SKM-1 treated with dmso at 0.1 percent for 144 hours (cell line): ENCODE data around the gene C2orf49.
"Not testable (repeated sequence)": the region's sequence is repeated elsewhere in the genome, so short reads cannot be mapped to it uniquely, and the experiment has no call there.

Experiments
- DNase-seq: peaks from one replicate; lab custom pipeline; 2025; ENCODE audit not compliant: unreplicated experiment; lab: John Stamatoyannopoulos, UW

C2orf49 gene

DNA sequence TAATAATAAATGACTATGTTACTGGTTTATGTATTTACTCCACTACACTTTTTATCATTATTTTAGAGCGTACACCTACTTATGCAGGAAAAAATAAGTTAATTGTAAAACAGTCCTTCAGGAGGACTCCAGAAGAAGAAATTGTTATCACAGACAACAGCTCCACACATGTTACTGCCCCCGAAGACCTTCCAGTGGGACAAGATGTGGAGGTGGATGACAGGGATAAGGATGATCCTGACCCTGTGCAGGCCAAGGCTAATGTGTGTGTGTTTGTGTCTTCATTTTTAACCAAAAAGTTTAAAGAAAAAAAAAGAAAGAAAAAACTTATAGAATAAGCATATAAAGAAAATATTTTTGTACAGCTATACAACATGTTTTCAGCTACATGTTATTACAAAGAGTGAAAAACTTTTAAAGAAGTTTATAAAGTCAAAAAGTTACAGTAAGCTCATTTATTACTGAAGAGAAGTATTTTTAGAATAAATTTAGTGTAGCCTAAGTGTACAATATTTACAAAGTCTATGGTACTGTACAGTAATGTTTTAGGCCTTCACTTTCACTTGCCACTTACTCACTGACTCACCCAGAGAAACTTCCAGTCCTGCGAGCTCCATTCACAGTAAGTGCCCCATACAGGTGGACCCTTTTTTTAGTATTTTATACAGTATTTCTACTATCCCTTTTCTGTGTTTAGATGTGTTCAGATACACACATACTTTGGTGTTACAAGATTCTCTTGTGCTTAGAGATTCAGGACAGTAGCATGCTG, 15.3 kb upstream of the C2orf49 start:
- DNase-seq, result no peak

DNA sequence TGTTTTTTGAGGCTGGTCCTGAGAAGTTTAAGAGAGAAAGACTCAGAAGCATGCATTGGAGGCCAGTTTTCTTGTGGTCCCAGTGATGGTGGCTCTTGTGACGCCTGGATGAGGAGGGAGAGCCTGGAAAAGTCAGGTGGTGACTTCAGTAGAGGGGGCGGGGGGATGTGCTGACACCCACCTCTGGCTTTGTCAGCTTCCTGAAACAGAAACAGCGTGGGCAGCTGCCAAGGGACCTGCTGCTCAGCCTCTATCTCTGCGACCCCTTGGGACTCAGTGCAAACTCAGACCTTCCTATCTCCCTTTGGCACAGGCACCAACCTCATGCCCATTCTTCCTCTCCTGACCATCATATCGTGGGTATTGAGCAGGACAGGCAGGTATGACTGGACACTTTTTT, 14.2 kb upstream of the C2orf49 start:
- no peak for DNase-seq

DNA sequence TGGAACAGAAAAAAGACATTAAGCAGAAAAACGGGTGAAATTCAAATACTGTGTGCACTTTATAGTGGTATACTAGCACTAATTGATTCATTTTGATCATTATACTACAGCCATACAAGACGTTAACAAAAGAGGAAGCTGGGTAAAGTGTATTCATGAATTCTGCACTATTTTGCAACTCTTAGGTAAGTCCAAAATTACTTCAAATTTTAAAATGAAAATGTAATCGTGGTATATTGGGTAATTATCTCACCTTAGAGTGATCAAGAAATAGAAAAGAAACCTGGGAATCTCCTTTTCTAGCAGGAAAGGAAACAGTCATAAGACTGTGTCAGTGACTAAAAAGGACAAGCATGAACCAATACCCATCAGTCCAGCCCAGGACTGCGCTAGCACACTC, 13.2 kb upstream of the C2orf49 start:
- peak; percentile 33 for DNase-seq

DNA sequence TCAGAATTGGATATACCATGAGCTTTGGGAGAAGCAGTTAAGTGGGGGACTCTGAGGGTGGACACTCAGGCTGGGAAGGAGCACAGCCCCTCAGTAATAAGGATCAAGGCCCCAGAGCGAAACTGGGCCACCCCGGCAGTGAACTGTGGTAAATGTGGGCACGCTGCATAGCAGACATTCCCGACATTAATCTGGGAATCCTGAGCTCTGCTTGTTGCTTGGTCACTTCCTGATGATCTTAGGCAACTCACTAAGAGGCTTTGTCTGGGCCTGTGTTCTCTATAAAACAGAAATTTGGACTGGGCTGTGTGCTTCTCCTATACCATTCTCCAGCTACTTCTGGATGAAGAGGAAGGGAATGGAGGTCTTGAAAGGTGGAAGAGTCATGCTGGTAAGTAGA, 12.6 kb upstream of the C2orf49 start:
- DNase-seq, result no peak

DNA sequence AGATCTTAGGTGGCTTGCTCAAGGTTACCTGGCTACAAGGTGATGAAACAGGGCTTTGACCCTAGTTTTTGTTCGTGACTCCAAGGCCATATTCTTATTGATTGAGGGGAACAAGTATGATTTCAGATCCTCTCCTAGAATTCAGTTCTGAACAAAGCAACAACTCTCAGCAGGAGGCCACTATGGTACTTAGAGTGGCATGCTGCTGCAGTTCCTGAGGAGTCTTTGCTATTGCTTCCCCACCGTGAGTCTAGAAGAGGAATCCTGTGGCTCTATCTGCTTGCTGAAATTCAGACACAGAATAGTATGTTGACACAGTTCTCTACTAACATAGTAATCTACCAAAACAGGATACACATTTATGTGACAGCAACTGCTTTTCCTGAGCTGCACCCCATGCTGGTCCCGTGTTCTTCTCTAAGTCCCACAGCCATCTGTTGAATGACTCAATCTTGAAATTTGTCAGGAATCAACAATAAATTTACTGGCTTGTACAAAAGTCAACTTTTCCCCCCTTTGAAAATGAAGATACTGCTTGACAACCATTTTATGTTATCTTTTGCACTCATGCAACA, 11.9 kb upstream of the C2orf49 start:
- DNase-seq, result no peak

DNA sequence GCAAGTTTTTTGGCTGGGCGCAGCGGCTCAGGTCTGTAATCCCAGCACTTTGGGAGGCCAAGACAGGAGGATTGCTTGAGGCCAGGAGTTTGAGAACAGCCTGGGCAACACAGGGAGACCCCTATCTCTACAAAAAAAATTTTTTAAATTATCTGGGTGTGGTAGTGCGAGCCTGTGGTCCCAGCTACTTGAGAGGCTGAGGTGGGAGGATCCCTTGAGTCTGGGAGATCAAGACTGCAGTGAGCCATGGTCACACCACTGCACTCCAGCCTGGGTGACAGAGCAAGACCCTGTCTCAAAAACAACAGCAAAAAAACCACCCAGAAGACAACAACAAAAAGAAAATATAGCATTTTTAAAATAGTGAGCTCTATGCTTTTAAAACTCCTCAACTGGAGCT, 10.1 kb upstream of the C2orf49 start:
- not testable (repeated sequence) for DNase-seq

DNA sequence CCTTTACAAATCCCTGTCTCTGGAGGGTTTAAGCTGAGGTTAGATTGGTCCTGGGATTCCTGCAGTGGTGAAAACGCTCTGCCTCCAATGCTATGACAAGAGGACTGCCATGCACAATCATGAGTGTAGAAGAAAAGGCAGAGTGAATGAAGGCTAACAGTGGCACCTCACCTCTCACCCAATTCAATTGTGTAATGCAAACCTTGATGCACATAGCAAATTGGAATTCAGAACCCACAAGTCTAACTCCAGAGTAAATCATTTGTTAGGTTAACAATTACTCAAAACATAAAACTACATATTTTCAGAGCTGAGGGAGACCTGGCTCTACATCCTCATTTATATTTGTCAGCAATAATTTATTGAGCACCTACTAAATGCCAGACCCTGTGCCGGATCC, 9.7 kb upstream of the C2orf49 start:
- DNase-seq, result no peak

DNA sequence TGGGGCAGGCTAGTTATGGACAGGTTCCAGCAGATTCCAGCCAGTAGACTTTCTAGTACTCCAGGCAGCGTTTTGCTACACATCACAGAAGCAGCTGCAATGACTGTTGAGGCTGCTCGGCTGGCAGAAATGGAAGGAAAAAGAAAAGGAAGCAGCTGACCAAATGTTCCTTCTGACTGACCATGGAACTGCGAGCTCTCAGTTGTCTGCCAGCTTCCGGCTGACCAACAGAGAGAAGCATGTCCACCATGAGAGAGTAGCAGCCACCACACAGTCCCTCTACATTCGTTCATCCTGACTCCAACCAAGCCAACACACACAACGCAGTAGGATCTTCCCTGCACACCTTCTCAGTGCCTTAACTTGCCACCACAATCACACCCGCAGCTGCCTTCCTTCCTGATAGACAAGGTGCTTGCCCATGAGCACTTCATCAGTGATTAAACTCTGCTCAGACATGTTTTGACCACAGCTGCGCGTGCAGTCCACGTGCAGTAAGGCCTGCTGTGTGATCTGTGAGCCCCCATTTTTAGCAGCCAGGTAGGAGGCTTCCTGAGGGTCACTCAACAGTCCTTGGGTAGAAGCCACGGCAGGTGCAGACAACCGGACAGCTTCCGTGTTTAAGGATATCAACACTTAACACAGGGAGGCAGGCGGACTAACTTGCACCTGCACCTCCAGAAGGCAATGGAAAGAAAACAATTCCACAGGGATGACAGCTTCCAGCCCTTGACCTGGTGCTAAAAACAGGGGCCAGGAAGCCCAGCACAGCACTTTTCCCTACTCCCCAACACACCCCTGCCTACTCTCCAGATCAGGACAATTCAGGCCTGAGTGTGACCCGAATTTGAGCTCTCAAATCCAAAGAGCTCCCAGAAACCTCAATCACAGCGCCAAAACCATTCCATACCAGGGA, 8.8 kb upstream of the C2orf49 start:
- no peak for DNase-seq

DNA sequence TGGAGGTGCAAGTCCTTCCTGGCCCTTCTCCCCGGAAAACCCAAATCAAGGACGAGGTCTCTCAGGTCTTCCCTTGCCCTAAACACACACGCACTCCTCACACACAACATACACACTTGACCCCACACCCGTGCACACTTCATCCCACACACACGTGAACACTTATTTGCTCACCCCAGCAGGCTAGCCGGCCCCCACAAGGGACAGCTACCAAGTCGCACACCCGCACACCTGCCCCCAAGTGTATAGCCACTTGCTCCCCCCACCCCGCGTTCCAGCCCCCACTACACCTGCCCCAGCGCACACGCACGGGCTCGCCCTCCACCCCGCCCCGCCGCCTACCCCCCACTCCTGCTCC, 8.2 kb upstream of the C2orf49 start:
- DNase-seq, result no peak

DNA sequence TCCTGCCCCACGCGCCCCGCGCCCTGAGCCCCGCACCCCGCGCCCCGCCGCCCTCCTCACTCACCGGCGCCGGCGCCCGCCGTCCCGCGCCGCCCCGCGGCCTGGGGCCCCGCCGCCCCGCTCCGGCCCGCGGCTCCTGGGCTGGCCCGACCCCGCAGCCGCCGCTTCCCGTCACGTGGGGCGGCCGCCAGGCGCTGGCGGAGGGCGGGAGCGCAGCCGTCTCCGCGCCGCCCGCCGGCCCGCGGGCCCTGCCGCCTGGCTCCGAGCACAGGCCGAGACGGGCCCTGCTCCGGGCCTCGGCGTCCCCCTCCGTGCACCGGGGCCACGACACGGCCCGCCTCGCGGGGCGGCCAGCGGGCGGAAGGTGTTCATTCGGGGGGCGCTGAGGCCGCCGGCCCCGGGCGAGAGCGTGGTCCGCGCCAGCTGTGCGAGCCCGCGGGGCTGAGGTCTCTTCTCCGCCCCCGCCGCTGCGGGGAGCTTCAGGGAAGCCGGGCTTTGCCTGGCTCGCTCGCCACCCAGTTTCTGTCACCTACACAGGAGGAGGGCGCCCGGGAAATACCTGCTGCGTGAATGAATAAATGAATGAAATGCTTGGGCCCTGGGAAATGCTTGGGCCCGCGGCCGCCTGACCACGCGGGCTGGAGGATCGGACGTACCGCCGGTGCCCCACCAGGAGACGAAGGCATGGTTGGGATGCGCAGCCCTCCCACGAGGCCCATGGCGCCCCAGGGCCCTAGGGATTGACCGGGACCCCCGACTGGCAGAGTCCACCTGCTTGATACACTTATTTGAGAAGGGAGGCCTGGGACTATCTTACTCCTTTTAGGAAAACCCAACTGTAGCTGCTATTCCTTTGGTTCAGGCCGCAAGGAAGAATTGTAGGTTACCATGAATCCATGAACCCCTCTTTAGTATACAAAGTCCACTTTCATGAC, 7.5 kb upstream of the C2orf49 start, which contains the start of gene TGFBRAP1:
Gene TGFBRAP1, minus strand, starts transcription at position 175 of the 935 bp plus-strand sequence. CDS start 21,434 bp downstream, outside the sequence.
- DNase-seq, result peak; percentile 49

DNA sequence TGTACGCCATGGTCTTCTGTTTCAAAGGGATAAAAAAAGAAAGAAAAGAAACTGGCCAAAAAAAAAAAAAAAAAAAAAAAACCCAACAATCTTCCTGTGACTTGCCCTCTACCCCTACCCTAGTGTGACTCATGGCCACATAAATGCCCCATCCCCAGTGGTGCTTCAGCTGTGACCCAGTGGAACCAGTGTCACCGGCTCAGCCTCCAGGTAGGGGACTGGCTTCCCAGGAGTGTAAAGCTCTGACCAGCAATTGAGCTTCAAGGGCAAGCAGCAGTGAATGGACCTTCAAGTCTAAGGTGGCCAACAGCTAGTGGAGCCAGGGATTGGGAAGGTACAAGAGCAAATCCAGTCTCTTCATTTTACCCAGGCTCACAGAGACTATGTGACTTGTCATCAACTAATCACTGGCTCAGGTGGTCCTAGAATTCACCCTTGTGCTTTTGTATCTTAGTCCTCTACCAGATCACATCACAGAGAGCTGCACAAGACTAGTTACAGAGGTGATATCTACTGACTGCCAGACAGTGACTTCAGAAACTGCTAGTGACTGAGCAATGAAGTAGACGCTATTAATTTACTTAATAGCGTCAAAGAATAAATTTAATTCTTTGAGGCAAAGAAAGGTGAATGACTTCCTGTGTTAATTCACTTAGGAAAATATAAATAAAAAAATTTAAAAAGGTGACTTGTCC, 6.5 kb upstream of the C2orf49 start:
- DNase-seq, result no peak

DNA sequence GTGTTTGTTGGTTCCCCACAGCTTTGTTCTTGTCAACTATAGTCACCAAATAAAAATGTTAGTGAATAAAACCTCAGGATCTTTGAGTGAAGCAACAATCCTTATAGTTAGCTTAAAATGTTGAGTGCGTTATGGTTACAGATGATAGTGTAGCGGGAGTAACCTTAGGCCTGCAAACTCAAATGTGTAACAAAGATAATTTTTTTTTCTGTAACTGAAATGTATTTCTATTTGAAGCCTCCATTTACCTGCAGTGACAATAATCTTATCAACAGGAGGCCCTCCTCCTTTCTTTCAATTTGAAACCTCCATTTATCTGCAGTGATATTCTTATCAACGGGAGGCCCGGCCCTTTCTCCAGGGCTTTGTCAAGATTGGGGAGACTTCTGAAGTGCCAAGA, 3.1 kb upstream of the C2orf49 start:
- no peak for DNase-seq

DNA sequence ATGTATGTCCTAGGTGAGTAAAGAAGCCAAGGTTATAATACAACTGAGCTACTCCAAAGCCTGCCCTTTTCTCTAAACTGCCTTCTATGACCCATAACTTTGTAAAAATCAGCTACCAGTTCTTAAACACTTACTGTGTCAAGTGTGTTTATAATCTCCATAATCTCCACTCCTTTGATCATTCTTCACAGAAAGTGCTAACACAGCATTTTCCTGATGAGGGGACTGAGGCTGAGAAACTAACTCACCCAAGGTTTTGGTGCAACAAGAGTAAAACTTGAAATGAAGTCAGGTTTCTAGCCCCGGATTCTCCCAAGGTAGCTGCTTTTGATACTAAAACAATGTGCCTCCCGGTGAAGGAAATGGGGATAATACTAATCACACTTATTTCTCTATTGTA, 1.9 kb upstream of the C2orf49 start:
- no peak for DNase-seq

DNA sequence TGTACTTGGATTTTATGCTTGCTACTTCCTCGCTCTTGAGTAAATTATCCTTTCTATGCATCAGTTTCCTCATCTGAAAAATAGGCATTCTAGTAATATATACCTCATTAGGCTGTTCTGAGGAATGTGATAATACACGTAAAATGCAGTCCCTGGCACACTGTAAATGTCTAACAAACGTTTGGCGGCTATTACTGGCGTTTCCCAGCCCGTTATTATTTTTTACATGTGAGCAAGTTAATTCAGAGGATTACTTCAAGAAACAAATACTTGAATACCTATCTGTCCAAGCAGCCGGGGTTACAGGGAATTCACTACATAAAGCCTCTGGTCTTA, 586 bp upstream of the C2orf49 start:
- DNase-seq, result no peak

DNA sequence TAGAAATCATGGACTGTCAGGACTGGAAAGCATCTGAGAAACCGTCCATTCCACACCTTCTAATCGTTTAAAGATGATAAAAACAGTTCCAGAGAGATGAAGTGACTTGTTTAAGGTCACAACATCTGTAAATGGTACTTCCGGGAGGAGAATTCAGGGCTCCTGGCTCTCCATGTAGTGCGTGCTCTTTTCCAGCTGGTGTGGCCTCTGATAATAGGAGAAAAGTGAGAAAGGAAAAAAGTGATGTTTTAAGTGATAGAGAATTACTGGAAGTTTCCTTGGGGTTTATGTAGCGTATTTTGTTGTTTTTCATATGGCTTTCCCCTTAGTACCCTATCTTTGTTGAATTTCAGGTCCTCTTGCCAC, 663 bp downstream of the C2orf49 start:
- DNase-seq, result no peak

DNA sequence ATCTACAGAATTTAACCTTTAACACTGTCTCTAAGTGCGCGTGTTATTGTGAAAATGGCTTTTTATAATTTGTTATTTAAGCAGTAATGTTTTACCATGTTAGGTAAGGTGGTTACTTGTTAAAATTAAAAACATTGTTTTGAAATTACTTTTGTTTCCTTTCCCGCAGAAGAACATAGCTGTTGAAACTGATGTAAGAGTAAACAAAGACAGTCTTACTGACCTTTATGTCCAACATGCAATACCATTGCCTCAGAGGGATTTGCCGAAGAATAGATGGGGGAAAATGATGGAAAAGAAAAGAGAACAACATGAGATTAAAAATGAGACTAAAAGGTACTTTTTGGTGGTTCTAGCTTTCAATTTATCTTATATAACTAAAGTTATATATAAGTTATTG, 2.1 kb downstream of the C2orf49 start:
- DNase-seq, result no peak

DNA sequence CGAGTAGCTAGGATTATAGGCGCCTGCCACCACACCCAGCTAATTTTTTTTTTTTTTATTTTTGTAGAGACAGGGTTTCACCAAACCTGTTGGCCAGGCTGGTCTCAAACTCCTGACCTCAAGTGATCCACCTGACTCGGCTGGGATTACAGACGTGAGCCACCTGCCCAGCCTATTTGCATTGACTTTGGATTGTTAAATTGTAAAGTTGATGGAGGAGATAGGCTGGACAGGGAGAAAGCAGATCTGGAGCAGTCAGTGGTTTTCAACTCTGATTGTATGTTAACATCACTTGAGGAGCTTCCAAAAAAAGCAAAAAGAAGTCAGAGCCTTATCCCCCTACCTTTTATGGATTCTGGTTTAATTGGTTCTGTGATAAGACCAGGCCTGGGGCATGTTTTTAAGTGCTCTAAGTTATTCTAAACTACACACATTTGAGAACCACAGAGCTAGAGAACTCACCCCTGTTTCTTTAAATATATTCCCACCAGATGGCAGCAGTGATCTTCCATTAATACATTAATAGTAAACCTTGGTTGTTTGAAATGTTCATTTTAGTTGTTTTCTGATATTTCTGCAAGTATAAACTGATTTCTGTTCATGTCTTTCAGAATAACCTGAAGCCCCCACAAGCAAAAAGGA, 7.5 kb downstream of the C2orf49 start:
- DNase-seq, result no peak

DNA sequence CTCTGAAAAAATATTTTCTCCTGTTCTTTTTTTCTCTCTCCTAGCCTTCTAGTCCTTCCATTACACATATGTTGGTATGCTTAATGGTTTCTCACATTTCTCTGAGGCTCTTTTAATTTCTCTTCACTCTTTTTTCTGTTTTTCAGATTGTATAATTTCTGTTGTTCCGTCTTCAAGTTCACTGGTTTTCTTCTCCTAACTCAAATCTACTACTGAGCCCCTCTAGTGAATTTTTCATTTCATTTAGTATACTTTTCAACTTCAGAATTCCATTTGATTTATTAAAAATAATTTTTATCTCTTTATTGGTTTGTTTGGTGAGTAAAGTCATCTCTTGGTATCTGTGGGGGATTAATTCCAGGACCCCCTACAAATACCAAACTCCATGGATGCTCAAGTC, 19.8 kb downstream of the C2orf49 start:
- no peak for DNase-seq

DNA sequence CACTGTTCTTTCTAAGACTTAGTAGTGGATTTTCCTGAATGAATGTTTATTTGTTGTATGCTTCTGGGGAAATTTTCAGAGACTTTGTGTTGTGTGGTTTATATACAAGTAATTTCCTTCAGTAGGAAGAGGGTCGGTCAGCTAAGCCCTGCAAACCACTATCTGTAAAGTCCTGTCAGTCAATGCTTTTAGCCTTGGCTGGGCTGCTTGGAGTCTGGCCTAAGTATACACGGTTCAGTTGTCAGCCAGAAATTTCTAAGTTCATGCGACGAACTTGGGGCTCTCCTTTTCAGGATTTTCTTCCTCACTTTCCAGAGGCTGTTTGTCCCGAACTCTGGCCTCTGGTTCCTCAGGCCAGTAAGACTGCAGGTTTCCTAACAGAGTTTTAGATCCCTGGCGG, 21.3 kb downstream of the C2orf49 start:
- DNase-seq, result no peak
